HG03045 (cell line): Measurements from ENCODE around the gene MRPS34.

Experiments
- ATAC-seq: cut with Tn5 transposase; IDR thresholded peaks from one replicate; pipeline ENCODE4 v1.9.1; 2021; ENCODE audit warnings: mild to moderate bottlenecking, moderate library complexity; ENCODE audit not compliant: unreplicated experiment

Gene MRPS34

DNA sequence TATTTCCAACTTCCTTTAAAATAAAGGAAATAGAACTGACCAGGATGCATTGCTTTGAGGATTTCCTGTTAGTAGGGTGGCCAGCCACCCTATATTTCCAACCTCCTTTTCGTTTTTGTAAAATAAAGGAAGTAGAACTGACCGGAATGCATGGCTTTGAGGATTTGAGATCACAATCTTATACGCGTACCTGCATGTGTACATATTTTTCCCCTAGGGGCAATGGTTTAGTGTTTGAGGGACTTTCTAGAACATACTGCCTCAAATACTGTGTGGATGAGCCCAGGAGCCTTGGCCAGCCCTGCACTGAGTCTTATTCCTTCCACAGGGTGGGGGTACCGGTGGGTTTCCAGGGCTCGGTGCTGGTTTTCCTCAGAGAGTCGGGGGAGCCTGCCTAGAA is 41.3 kb downstream of the MRPS34 start:
- no peak for ATAC-seq

DNA sequence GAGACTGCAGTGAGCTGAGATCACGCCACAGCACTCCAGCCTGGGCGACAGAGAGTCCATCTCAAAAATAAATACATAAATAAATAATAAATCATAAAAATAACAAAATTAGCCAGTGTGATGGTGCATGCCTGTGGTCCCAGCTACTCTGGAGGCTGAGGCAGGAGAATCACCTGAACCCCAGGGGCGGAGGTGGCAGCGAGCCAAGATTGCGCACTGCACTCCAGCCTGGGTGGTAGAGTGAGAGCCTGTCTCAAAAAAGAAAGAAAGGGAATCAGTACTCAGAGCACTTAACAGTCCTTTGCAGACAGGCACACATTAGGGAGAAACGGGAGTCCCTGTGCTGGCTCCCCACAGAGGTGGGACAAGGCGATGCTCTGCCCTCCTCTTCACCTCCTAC is 41.9 kb downstream of the MRPS34 start:
- no peak for ATAC-seq

DNA sequence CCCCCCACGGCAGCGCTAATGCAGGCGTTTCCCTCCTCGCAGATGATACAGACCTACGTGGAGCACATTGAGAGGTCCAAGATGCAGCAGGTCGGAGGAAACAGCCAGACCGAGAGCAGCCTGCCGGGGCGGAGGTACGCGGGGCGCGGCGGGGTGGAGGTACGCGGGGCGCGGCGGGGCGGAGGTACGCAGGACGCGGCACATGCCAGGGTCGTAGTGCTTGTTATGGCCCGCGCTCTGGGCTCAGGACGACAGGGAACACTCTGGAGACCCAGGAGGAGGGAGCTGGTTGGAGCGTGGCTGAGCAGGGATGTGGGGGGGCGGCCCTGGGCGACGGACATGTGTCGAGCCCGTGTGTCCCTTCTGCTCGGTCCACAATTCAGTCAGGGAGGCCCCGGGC is 43.5 kb downstream of the MRPS34 start:
- no peak for ATAC-seq

DNA sequence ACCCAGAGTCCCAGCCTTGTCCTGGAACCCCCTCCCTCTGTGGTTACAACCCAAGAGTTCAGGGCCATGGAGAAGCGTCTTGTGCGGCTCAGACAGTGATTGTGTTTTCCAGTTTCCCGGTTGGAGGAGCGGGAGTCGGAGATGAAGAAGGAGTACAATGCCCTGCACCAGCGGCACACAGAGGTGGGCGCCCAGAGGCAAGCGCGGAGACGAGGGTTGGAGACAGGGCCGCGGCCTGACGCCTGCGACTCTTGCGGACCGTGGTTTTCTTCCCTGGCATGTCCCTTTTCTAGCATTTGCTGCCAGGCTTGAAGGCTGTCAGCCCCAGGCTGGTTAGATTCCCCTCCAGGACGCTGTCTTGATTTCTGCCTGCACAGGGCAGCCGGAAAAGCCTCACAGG is 43.9 kb downstream of the MRPS34 start:
- ATAC-seq = no peak

DNA sequence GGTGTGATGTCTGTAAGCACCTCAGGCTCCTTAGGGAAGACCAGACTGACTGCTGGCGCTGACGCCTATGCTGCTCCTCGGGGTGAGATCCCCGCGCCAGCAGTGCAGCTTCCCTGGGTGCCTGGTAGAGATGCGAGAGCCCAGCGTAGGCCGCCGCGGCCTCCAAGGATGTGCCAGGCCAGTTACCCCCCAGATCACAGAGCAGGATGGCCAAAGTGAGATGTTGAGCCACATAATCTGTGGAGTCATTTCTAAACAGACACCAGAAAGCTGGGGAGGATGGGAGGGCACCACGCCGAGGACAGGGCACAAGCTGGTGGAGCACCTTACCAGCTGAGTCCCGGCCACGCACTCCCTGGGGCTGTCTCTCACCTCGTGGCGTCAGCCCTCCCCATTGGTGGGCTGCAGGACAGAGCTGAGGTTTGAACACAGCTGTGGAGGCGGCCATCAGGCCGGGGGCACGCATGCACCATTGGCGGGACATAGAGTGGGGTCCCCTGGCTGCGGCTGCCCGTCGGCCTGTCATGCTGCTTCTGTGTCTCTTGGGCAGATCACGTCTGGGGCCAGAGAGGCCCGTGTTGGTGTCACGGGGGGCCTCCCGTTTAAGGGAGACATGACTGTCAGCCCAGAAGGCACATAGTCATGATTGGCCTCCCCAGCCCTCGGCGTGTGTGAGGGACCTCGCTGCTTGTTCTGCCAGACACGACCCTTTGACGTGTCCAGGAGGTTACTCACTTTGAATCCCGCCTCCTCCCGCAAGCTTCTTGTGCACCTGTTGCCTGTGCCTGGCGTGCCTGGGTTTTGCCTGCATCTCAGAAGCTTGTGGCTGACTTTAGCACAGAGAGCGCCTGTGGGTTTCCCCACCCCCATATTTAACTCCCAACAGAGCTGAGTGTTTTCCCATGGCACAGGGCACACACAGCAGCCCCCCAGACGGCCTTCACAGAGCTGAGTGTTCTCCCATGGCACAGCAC is 45.0 kb downstream of the MRPS34 start:
- ATAC-seq = no peak

DNA sequence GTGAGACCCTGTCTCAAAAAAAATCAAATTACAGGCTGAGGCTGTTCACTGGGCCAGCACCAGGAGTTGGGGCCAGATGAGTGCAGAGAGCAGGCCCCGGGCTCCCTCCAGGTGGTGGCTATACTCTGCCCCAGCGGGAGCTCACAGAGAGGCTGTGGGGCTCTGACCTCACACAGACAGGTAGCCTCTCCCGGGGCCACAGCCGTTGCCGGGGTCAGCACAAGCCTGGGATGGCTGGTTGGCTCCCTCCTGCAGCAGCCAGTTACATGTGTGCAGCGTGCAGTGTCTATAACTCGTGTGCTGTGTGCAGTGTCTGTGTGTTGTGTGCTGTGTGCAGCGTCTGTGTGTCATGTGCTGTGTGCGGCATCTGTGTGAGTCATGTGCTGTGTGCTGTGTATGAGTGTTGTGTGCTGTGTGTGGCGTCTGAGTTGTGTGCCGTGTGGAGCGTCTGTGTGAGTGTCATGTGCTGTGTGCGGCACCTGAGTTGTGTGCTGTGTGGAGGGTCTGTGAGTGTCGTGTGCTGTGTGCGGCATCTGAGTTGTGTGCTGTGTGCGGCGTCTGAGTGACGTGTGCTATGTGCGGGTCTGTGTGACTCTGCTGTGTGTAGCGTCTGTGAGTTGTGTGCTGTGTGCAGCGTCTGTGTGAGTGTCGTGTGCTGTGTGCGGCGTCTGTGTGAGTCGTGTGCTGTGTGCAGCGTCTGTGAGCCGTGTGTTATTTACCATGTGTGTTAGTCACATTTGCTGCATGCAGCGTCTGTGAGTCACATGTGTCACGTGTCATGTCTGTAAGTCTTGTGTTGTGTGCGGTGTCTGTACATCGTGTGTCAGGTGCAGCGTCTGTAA is 46.1 kb downstream of the MRPS34 start:
- no peak for ATAC-seq

DNA sequence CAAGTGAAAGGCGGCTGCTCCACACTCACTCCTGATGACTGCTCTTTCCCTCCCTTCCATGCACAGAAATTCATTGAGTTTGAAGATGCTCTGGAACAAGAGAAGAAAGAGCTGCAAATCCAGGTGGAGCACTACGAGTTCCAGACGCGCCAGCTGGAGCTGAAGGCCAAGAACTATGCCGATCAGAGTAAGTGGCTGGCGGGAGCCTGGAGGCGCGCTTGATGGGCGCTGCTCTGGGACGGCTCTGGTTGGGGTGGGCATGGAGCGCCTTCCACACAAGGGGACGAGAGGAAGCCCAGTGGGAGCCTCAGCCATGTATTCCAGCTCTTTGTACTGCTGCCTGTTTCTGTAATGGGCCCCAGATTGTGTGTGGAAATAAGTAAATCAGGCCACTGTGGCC is 48.4 kb downstream of the MRPS34 start:
- ATAC-seq = no peak

DNA sequence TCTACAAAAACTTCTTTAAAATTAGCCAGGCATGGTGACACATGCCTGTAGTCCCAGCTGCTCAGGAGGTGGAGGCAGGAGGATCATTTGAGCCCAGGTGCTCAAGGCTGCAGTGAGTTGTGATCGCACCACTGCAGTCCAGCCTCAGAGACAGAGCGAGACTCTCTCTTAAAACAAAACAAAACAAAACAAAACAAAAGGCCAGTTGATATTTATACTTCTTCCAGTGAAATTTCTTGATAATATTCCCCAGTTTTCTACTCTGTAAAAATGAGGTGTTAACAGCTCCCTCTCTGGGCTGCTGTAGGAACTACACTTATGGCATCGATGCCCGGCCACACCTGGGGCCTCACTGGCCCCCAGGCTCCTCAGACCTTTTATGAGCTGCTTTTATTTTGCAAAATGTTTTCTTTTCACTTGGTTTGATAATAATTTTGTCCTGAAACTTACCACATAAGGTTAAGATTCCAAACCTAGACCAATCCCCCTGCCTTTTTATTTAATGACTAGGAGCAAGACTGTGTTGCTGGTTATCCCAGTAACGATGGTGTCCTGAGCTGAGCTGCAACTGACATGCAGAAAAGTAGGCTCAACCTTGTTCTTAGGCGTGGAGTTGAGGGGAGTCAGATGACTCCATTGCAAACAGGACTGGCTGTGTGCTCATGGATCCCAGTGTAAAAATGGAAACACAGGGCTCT is 49.3 kb downstream of the MRPS34 start:
- no peak for ATAC-seq
